ENCODE data around the gene FMNL3. TPM values are rescaled to one million over a fixed set of nuclear protein-coding genes. Genes with fewer than 3 reads are reported as not detected.
"Not testable (repeated sequence)": the region's sequence is repeated elsewhere in the genome, so short reads cannot be mapped to it uniquely, and the experiment has no call there.

FMNL3 gene
- total and polyA plus RNA-seq, 4 donors = 0.72 to 4.5 (median 2.6) TPM

- Histone ChIP-seq H3K27ac (ENCODE audit: low read depth in 1 of 2, low read length in 2 of 2) (no peak overlapping the region), H3K4me3 (ENCODE audit: low read depth in 1 of 3, low read length in 3 of 3) (no peak overlapping the region), H3K9ac (ENCODE audit: low read depth in 1 of 2, low read length in 2 of 2) (no peak overlapping the region), H3K36me3 (ENCODE audit: control insufficient read depth in 4 of 4, insufficient read depth in 3 of 4, low read depth in 1 of 4, low read length in 3 of 4) (no peaks in the 10 kb centered on the region), H3K4me1 (ENCODE audit: control insufficient read depth in 4 of 4, insufficient read depth in 4 of 4, low read length in 3 of 4) (no peaks in the 10 kb centered on the region), H3K9me3 (ENCODE audit: control insufficient read depth in 4 of 4, low read length in 3 of 4) (no peaks in the 10 kb centered on the region), H3K27me3 (ENCODE audit: control insufficient read depth in 4 of 4, insufficient read depth in 4 of 4, low read length in 3 of 4) (no peaks in the 10 kb centered on the region)
- 80% methylated on average over 1 of the region's 1 CpG for WGBS
- TF ChIP-seq REST (IDR thresholded peaks at IDR 0.05) = no peak
- TF ChIP-seq TAF1 (conservative IDR thresholded peaks at IDR 0.05) = no peak
- TF ChIP-seq FOXA2 (IDR thresholded peaks at IDR 0.05) = no peak
- no peak for TF ChIP-seq ATF3 (IDR thresholded peaks at IDR 0.05)
- TF ChIP-seq HNF4A (conservative IDR thresholded peaks at IDR 0.05) = no peak
- no peak for TF ChIP-seq RAD21 (IDR thresholded peaks at IDR 0.05)
- TF ChIP-seq JUND (IDR thresholded peaks at IDR 0.05) = no peak
- TF ChIP-seq RXRA (IDR thresholded peaks at IDR 0.05) = no peak
- no peak for TF ChIP-seq HNF4G (IDR thresholded peaks at IDR 0.05)
- no peak for TF ChIP-seq GABPA (IDR thresholded peaks at IDR 0.05 in 1 of 2, conservative IDR thresholded peaks at IDR 0.05 in 1 of 2)
- no peak for TF ChIP-seq EGR1 (IDR thresholded peaks at IDR 0.05; ENCODE audit: low read depth in 2 of 2)
- no peak for TF ChIP-seq YY1 (IDR thresholded peaks at IDR 0.05)
- no peak for DNase-seq (ENCODE audit: low spot score)
These were observed 22.8 kb upstream of the FMNL3 start for GRCh38 chr12:49730050-49730449.

- H3K36me3 ChIP-seq (ENCODE audit: control insufficient read depth in 4 of 4, insufficient read depth in 3 of 4, low read depth in 1 of 4, low read length in 3 of 4) = no peaks in the 10 kb centered on the region
- DNase-seq (ENCODE audit: low spot score) = no peak
- no peak overlapping the region for H3K9ac ChIP-seq (ENCODE audit: low read depth in 1 of 2, low read length in 2 of 2)
- TF ChIP-seq FOXA2 (IDR thresholded peaks at IDR 0.05) (no peak), TAF1 (conservative IDR thresholded peaks at IDR 0.05) (no peak), MAX (IDR thresholded peaks at IDR 0.05) (no peak), CTCF (IDR thresholded peaks at IDR 0.05; ENCODE audit: low read depth, low read length, missing input control) (no peak), RAD21 (IDR thresholded peaks at IDR 0.05) (no peak), NR2F2 (IDR thresholded peaks at IDR 0.05) (no peak), FOXA1 (IDR thresholded peaks at IDR 0.05) (no peak), HNF4A (conservative IDR thresholded peaks at IDR 0.05) (no peak), ZBTB33 (IDR thresholded peaks at IDR 0.05) (no peak), YY1 (IDR thresholded peaks at IDR 0.05) (no peak), HNF4G (IDR thresholded peaks at IDR 0.05) (no peak), GABPA (IDR thresholded peaks at IDR 0.05 in 1 of 2, conservative IDR thresholded peaks at IDR 0.05 in 1 of 2) (no peak), REST (IDR thresholded peaks at IDR 0.05) (no peak), JUND (IDR thresholded peaks at IDR 0.05) (no peak), RXRA (IDR thresholded peaks at IDR 0.05) (no peak)
- no peaks in the 10 kb centered on the region for H3K27me3 ChIP-seq (ENCODE audit: control insufficient read depth in 4 of 4, insufficient read depth in 4 of 4, low read length in 3 of 4)
- no peaks in the 10 kb centered on the region for H3K4me1 ChIP-seq (ENCODE audit: control insufficient read depth in 4 of 4, insufficient read depth in 4 of 4, low read length in 3 of 4)
- no peaks in the 10 kb centered on the region for H3K9me3 ChIP-seq (ENCODE audit: control insufficient read depth in 4 of 4, low read length in 3 of 4)
- WGBS = 93% methylated on average over 3 of the region's 3 CpGs
- no peak overlapping the region for H3K27ac ChIP-seq (ENCODE audit: low read depth in 1 of 2, low read length in 2 of 2)
- H3K4me3 ChIP-seq (ENCODE audit: low read depth in 1 of 3, low read length in 3 of 3) = no peak overlapping the region
These were observed 21.2 kb upstream of the FMNL3 start for GRCh38 chr12:49728446-49728845.

- not testable (repeated sequence) for H3K27me3 ChIP-seq (ENCODE audit: control insufficient read depth in 4 of 4, insufficient read depth in 4 of 4, low read length in 3 of 4); DNase-seq (ENCODE audit: low spot score); H3K9ac ChIP-seq (ENCODE audit: low read depth in 1 of 2, low read length in 2 of 2); H3K36me3 ChIP-seq (ENCODE audit: control insufficient read depth in 4 of 4, insufficient read depth in 3 of 4, low read depth in 1 of 4, low read length in 3 of 4); H3K9me3 ChIP-seq (ENCODE audit: control insufficient read depth in 4 of 4, low read length in 3 of 4); H3K4me3 ChIP-seq (ENCODE audit: low read depth in 1 of 3, low read length in 3 of 3); H3K4me1 ChIP-seq (ENCODE audit: control insufficient read depth in 4 of 4, insufficient read depth in 4 of 4, low read length in 3 of 4); H3K27ac ChIP-seq (ENCODE audit: low read depth in 1 of 2, low read length in 2 of 2)
- WGBS = 88% methylated on average over 3 of the region's 3 CpGs
These were observed 14.2 kb upstream of the FMNL3 start for GRCh38 chr12:49721355-49721754.

Measured in liver (tissue), 9 donors.